ENCODE measurements around the gene FUT6.
"Not testable (repeated sequence)": the region's sequence is repeated elsewhere in the genome, so short reads cannot be mapped to it uniquely, and the experiment has no call there.

Gene FUT6

GRCh38 chr19:5839065-5840017 is at the start of gene FUT6:
TSS of gene FUT6 (minus strand) at chr19:5839702. CDS start at chr19:5832567, 7,135 bp downstream.
- DNase-seq (ENCODE audit: low read depth in 2 of 3, low spot score in 1 of 3): no peak

GRCh38 chr19:5884065-5884811 is 44.7 kb upstream of the FUT6 start:
- DNase-seq (ENCODE audit: low read depth in 2 of 3, low spot score in 1 of 3): not testable (repeated sequence)

- DNase-seq (ENCODE audit: low read depth in 2 of 3, low spot score in 1 of 3): not testable (repeated sequence)
Measured at GRCh38 chr19:5883157-5883873, 43.8 kb upstream of the FUT6 start.

- no peak for DNase-seq (ENCODE audit: low read depth in 2 of 3, low spot score in 1 of 3)
Measured at GRCh38 chr19:5882421-5882968, 43.0 kb upstream of the FUT6 start.

GRCh38 chr19:5881543-5882299 is 42.2 kb upstream of the FUT6 start:
- no peak for DNase-seq (ENCODE audit: low read depth in 2 of 3, low spot score in 1 of 3)

- DNase-seq (ENCODE audit: low read depth in 2 of 3, low spot score in 1 of 3): no peak
Measured at GRCh38 chr19:5880604-5881078, 41.1 kb upstream of the FUT6 start.

- no peak for DNase-seq (ENCODE audit: low read depth in 2 of 3, low spot score in 1 of 3)
Measured at GRCh38 chr19:5880196-5880595, 40.7 kb upstream of the FUT6 start.

GRCh38 chr19:5877882-5878281 is 38.4 kb upstream of the FUT6 start:
- no peak for DNase-seq (ENCODE audit: low read depth in 2 of 3, low spot score in 1 of 3)

GRCh38 chr19:5877427-5877826 is 37.9 kb upstream of the FUT6 start:
- DNase-seq (ENCODE audit: low read depth in 2 of 3, low spot score in 1 of 3): no peak

- DNase-seq (ENCODE audit: low read depth in 2 of 3, low spot score in 1 of 3): not testable (repeated sequence)
Measured at GRCh38 chr19:5874496-5874895, 35.0 kb upstream of the FUT6 start.

- DNase-seq (ENCODE audit: low read depth in 2 of 3, low spot score in 1 of 3): no peak
Measured at GRCh38 chr19:5873617-5874199, 34.2 kb upstream of the FUT6 start.

- DNase-seq (ENCODE audit: low read depth in 2 of 3, low spot score in 1 of 3): no peak
Measured at GRCh38 chr19:5870986-5871394, 31.5 kb upstream of the FUT6 start.

- no peak for DNase-seq (ENCODE audit: low read depth in 2 of 3, low spot score in 1 of 3)
Measured at GRCh38 chr19:5867201-5868136, 28.0 kb upstream of the FUT6 start.

GRCh38 chr19:5865772-5866171 is 26.3 kb upstream of the FUT6 start:
- no peak for DNase-seq (ENCODE audit: low read depth in 2 of 3, low spot score in 1 of 3)

- no peak for DNase-seq (ENCODE audit: low read depth in 2 of 3, low spot score in 1 of 3)
Measured at GRCh38 chr19:5864725-5865486, 25.4 kb upstream of the FUT6 start.

GRCh38 chr19:5864013-5864720 is 24.7 kb upstream of the FUT6 start:
- DNase-seq (ENCODE audit: low read depth in 2 of 3, low spot score in 1 of 3): no peak

- no peak for DNase-seq (ENCODE audit: low read depth in 2 of 3, low spot score in 1 of 3)
Measured at GRCh38 chr19:5863030-5863665, 23.6 kb upstream of the FUT6 start.

Measured in stimulated activated CD4-positive, alpha-beta T cell treated with anti-CD3 and anti-CD28 coated beads, Interleukin-12 subunit alpha, Interleukin-12 subunit beta, amount 100 ng/mL, for 48 hours (primary cell).